Caco-2 (cell line): ENCODE results near the gene C16orf92. TPM values are rescaled to one million over a fixed set of nuclear protein-coding genes. Genes with fewer than 3 reads are reported as not detected.
"Not testable (repeated sequence)": the region's sequence is repeated elsewhere in the genome, so short reads cannot be mapped to it uniquely, and the experiment has no call there.

Source experiments
- BruUV-seq: library from RNA; stranded (reverse); fragments of 400-500 nt; replicated peaks from 2 replicates; lab custom pipeline; 2021; lab: Mats Ljungman, UMichigan
- CTCF ChIA-PET: fragments of 300-600 bp; sonication (Branson Sonifier 250); formaldehyde crosslinking; loops from one replicate; lab custom pipeline; 2022; ENCODE audit warnings: antibody characterized with exemption; lab: Charles Lee
- POLR2A ChIA-PET: fragments of 300-600 bp; sonication (Branson Sonifier 250); formaldehyde crosslinking; loops from one replicate; lab custom pipeline; 2022; ENCODE audit warnings: antibody characterized with exemption; lab: Charles Lee
- DNase-seq, 2 experiments: peaks; one replicate each; pipeline versions ENCODE4 v3.0.0 to v3.0.0-alpha.2; 2020 to 2022
- H3K27me3 ChIP-seq: replicated peaks from 2 replicates; pipeline ENCODE4 v1.6.0; 2011; ENCODE audit warnings: low read length; ENCODE audit not compliant: control insufficient read depth, insufficient read depth
- H3K36me3 ChIP-seq: 2 replicates; pipeline ENCODE4 v1.5.1; 2011; ENCODE audit warnings: low read length; ENCODE audit not compliant: control insufficient read depth, insufficient read depth
- H3K4me1 ChIP-seq: fragments of 250-450 bp; sonication (Bioruptor Pico); 2 replicates; pipeline ENCODE4 v1.5.1; 2020; ENCODE audit warnings: mild to moderate bottlenecking
- H3K4me3 ChIP-seq: 2 replicates; pipeline ENCODE4 v1.5.1; 2011; ENCODE audit warnings: low read depth, mild to moderate bottlenecking, control low read depth, low read length
- H3K9me3 ChIP-seq: fragments of 250-450 bp; sonication (Bioruptor Pico); 2 replicates; pipeline ENCODE4 v1.5.1; 2020; ENCODE audit warnings: mild to moderate bottlenecking, moderate library complexity
- H3K27ac Mint-ChIP-seq: one replicate; pipeline ENCODE4 v1.8.0; 2022; ENCODE audit warnings: mixed read lengths; ENCODE audit not compliant: unreplicated experiment
- H3K27me3 Mint-ChIP-seq: one replicate; pipeline ENCODE4 v1.8.0; 2022; ENCODE audit warnings: mixed read lengths; ENCODE audit not compliant: insufficient read depth, unreplicated experiment
- H3K36me3 Mint-ChIP-seq: one replicate; pipeline ENCODE4 v1.8.0; 2022; ENCODE audit warnings: mild to moderate bottlenecking, mixed read lengths; ENCODE audit not compliant: insufficient read depth, unreplicated experiment
- H3K4me1 Mint-ChIP-seq: one replicate; pipeline ENCODE4 v1.8.0; 2022; ENCODE audit warnings: low read depth, mixed read lengths; ENCODE audit not compliant: unreplicated experiment
- H3K4me3 Mint-ChIP-seq: one replicate; pipeline ENCODE4 v1.8.0; 2022; ENCODE audit warnings: mild to moderate bottlenecking, moderate library complexity, mixed read lengths; ENCODE audit not compliant: unreplicated experiment
- H3K9me3 Mint-ChIP-seq: one replicate; pipeline ENCODE4 v1.8.0; 2022; ENCODE audit warnings: mixed read lengths; ENCODE audit not compliant: unreplicated experiment
- intact Hi-C: fragments of 100-400 bp; cut with micrococcal nuclease; formaldehyde crosslinking; loops from one replicate; pipeline ENCODE4 v1.10.0; 2022; ENCODE audit not compliant: unreplicated experiment
- total RNA-seq: library from RNA; stranded (reverse); gene quantifications from 2 replicates; pipeline ENCODE4 v1.2.3, GENCODE V29; 2022
- TF ChIP-seq, protein P1 (sequence below), 2 experiments: fragments of 200-600 bp in 1 of 2; IDR thresholded peaks; 1 replicate in 1 of 2; 2 replicates in 1 of 2; pipeline versions ENCODE4 v1.5.1 to v1.8.0; 2011 to 2022; ENCODE audit warnings: antibody characterized with exemption in 1 of 2, control low read depth in 1 of 2, inconsistent platforms in 1 of 2, low read depth in 1 of 2, low read length in 1 of 2, mild to moderate bottlenecking in 1 of 2, moderate library complexity in 1 of 2; ENCODE audit not compliant: insufficient read depth in 1 of 2, severe bottlenecking in 1 of 2, unreplicated experiment in 1 of 2

The C16orf92 gene
- total RNA-seq, 1 experiment from 2014 or later = not detected

DNA sequence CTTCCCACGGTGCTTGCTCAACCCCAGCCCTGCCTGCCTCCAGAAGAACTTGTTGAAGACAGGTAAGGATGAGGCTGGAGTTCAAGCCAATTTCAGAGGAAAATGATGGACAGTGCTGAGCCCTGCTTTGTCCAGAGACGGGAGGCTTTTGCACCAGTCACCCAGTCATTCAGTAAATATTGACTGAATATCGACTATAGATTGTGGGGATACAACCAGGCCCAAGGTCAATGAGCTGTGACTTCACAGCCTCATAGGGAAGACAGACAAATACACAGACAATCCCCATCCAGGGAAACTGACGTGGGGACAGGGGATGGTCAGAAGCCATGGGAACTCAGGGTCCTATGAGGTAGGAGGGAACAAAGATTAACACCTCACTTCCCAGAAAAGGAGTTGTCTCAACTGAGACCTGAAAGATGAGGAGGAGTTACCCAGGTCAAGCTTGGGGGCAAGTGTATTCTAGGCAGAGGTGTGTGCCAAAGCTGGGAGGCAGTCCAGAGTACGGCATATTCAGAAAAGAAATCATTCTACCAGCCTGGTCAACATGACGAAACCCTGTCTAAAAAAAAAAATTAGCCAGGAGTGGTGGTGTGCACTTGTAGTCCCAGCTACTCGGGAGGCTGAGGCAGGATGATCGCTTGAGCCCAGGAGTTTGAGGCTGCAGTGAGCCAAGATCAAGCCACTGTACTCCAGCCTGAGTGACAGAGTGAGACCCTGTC, 6.3 kb upstream of the C16orf92 start:
- BruUV-seq = no TSS peak
- no peaks in the 10 kb centered on the region for H3K27me3 ChIP-seq
- no peaks in the 10 kb centered on the region for H3K27me3 Mint-ChIP-seq
- H3K27ac Mint-ChIP-seq = no peak overlapping the region
- peaks cover 7% of the 10 kb centered on the region for H3K36me3 Mint-ChIP-seq
- no peaks in the 10 kb centered on the region for H3K4me1 ChIP-seq
- intact Hi-C loops = no loop called here
- H3K36me3 ChIP-seq = no peaks in the 10 kb centered on the region
- ChIA-PET CTCF (no interaction called here), POLR2A (interaction anchor here (0.6 kb wide), 1 partner anchor 610 kb away, joined by 3 read pairs; the partner anchor contains the start of gene NPIPB11)
- no peak for DNase-seq
- no peaks in the 10 kb centered on the region for H3K9me3 ChIP-seq
- no peak overlapping the region for H3K4me3 ChIP-seq
- TF ChIP-seq, protein P1, sequence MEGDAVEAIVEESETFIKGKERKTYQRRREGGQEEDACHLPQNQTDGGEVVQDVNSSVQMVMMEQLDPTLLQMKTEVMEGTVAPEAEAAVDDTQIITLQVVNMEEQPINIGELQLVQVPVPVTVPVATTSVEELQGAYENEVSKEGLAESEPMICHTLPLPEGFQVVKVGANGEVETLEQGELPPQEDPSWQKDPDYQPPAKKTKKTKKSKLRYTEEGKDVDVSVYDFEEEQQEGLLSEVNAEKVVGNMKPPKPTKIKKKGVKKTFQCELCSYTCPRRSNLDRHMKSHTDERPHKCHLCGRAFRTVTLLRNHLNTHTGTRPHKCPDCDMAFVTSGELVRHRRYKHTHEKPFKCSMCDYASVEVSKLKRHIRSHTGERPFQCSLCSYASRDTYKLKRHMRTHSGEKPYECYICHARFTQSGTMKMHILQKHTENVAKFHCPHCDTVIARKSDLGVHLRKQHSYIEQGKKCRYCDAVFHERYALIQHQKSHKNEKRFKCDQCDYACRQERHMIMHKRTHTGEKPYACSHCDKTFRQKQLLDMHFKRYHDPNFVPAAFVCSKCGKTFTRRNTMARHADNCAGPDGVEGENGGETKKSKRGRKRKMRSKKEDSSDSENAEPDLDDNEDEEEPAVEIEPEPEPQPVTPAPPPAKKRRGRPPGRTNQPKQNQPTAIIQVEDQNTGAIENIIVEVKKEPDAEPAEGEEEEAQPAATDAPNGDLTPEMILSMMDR (IDR thresholded peaks at IDR 0.05; ENCODE audit: insufficient read depth in 1 of 2, low read depth in 1 of 2, low read length in 1 of 2, severe bottlenecking in 1 of 2, unreplicated experiment in 1 of 2) = no peak
- no peak overlapping the region for H3K4me3 Mint-ChIP-seq
- H3K4me1 Mint-ChIP-seq = no peaks in the 10 kb centered on the region
- H3K9me3 Mint-ChIP-seq = no peaks in the 10 kb centered on the region

DNA sequence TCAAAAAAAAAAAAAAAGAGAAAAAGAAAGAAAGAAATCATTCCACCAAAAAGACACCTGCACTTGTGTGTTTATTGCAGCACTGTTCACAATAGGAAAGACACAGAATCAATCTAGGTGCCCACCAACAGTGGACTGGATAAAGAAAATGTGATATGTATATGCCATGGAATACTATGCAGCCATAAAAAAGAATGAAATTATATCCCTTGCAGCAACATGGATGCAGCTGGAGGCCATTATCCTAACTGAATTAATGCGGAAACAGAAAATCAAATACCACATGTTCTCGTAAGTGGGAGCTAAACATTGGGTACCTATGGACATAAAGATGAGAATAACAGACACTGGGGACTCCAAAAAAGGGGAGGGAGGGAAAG, 5.7 kb upstream of the C16orf92 start:
- POLR2A ChIA-PET = no interaction called here
- no TSS peak for BruUV-seq
- H3K4me1 Mint-ChIP-seq = no peaks in the 10 kb centered on the region
- H3K4me1 ChIP-seq = no peaks in the 10 kb centered on the region
- no peak for DNase-seq
- intact Hi-C loops = no loop called here
- no peak overlapping the region for H3K4me3 ChIP-seq
- no peaks in the 10 kb centered on the region for H3K27me3 Mint-ChIP-seq
- TF ChIP-seq, protein P1 (IDR thresholded peaks at IDR 0.05; ENCODE audit: insufficient read depth in 1 of 2, low read depth in 1 of 2, low read length in 1 of 2, severe bottlenecking in 1 of 2, unreplicated experiment in 1 of 2) = no peak
- H3K36me3 Mint-ChIP-seq = peaks cover 7% of the 10 kb centered on the region
- H3K27me3 ChIP-seq = no peaks in the 10 kb centered on the region
- no peaks in the 10 kb centered on the region for H3K36me3 ChIP-seq
- no peak overlapping the region for H3K27ac Mint-ChIP-seq
- no peaks in the 10 kb centered on the region for H3K9me3 ChIP-seq
- CTCF ChIA-PET = interaction anchor here (0.6 kb wide), 1 partner anchor 34 kb away, joined by 4 read pairs; no protein-coding TSS in a partner anchor
- H3K4me3 Mint-ChIP-seq = no peak overlapping the region
- no peaks in the 10 kb centered on the region for H3K9me3 Mint-ChIP-seq

DNA sequence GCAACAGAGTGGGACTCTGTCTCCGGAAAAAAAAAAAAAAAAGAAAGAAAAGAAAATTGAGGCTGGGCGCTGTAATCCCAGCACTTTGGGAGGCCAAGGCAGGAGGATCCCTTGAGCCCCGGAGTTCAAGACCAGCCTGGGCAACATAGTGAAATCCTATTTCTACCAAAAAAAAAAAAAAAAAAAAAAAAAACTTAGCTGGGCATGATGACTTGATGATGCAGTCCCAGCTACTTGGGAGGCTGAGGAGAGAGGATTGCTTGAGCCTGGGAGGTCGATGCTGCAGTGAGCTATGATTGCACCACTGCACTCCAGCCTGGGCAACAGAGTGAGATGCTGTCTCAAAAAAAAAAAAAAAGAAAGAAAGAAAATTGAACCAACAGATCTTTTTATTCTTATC, 5.1 kb upstream of the C16orf92 start:
- H3K9me3 ChIP-seq, H3K4me1 ChIP-seq, DNase-seq, intact Hi-C loops, H3K4me3 Mint-ChIP-seq, BruUV-seq, H3K27me3 ChIP-seq, POLR2A ChIA-PET, H3K4me3 ChIP-seq, H3K36me3 ChIP-seq, H3K36me3 Mint-ChIP-seq, H3K9me3 Mint-ChIP-seq, H3K27ac Mint-ChIP-seq, H3K4me1 Mint-ChIP-seq, H3K27me3 Mint-ChIP-seq: not testable (repeated sequence)
- CTCF ChIA-PET = interaction anchor here (0.6 kb wide), 2 partner anchors 14 to 34 kb away, joined by 3 to 4 read pairs; no protein-coding TSS in a partner anchor
